ENCODE measurements around the gene PELI2.

- TF ChIP-seq, protein P1, sequence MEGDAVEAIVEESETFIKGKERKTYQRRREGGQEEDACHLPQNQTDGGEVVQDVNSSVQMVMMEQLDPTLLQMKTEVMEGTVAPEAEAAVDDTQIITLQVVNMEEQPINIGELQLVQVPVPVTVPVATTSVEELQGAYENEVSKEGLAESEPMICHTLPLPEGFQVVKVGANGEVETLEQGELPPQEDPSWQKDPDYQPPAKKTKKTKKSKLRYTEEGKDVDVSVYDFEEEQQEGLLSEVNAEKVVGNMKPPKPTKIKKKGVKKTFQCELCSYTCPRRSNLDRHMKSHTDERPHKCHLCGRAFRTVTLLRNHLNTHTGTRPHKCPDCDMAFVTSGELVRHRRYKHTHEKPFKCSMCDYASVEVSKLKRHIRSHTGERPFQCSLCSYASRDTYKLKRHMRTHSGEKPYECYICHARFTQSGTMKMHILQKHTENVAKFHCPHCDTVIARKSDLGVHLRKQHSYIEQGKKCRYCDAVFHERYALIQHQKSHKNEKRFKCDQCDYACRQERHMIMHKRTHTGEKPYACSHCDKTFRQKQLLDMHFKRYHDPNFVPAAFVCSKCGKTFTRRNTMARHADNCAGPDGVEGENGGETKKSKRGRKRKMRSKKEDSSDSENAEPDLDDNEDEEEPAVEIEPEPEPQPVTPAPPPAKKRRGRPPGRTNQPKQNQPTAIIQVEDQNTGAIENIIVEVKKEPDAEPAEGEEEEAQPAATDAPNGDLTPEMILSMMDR (IDR thresholded peaks at IDR 0.05; ENCODE audit: poor library complexity): no peak
- TF ChIP-seq EZH2 (IDR thresholded peaks at IDR 0.05; ENCODE audit: borderline replicate concordance): no peak
Measured at GRCh38 chr14:56144176-56144575, 26.0 kb downstream of the PELI2 start.

Data from hepatocyte (in vitro differentiated cells).